ENCODE data around the gene CINP. TPM values are rescaled to one million over a fixed set of nuclear protein-coding genes. Genes with fewer than 3 reads are reported as not detected.
"Not testable (repeated sequence)": the region's sequence is repeated elsewhere in the genome, so short reads cannot be mapped to it uniquely, and the experiment has no call there.

Gene CINP
- total RNA-seq, 1 donor from 2014 or later = 33.4 TPM

- DNase-seq = no peak
- peaks cover 32% of the 10 kb centered on the region for H3K4me1 ChIP-seq
- H3K27ac ChIP-seq (replicated peaks) = no peak overlapping the region
- intact Hi-C loops (cut with micrococcal nuclease) = no loop called here
- H3K36me3 ChIP-seq = peaks cover 87% of the 10 kb centered on the region
- H3K9me3 ChIP-seq (replicated peaks) = no peaks in the 10 kb centered on the region
- no peaks in the 10 kb centered on the region for H3K27me3 ChIP-seq (ENCODE audit: low read depth)
- TF ChIP-seq, protein P1, sequence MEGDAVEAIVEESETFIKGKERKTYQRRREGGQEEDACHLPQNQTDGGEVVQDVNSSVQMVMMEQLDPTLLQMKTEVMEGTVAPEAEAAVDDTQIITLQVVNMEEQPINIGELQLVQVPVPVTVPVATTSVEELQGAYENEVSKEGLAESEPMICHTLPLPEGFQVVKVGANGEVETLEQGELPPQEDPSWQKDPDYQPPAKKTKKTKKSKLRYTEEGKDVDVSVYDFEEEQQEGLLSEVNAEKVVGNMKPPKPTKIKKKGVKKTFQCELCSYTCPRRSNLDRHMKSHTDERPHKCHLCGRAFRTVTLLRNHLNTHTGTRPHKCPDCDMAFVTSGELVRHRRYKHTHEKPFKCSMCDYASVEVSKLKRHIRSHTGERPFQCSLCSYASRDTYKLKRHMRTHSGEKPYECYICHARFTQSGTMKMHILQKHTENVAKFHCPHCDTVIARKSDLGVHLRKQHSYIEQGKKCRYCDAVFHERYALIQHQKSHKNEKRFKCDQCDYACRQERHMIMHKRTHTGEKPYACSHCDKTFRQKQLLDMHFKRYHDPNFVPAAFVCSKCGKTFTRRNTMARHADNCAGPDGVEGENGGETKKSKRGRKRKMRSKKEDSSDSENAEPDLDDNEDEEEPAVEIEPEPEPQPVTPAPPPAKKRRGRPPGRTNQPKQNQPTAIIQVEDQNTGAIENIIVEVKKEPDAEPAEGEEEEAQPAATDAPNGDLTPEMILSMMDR (IDR thresholded peaks at IDR 0.05; ENCODE audit: borderline replicate concordance) = no peak
- H3K4me3 ChIP-seq = no peak overlapping the region
Observed at GRCh38 chr14:102356280-102356679, 6.4 kb downstream of the CINP start.

GRCh38 chr14:102353126-102353619, 9.5 kb downstream of the CINP start:
- Histone ChIP-seq H3K4me1 (peaks cover 31% of the 10 kb centered on the region), H3K9me3 (replicated peaks) (no peaks in the 10 kb centered on the region), H3K27ac (replicated peaks) (no peak overlapping the region), H3K4me3 (no peak overlapping the region), H3K27me3 (ENCODE audit: low read depth) (no peaks in the 10 kb centered on the region), H3K36me3 (peaks cover 85% of the 10 kb centered on the region)
- no peak for DNase-seq
- TF ChIP-seq, protein P1 (IDR thresholded peaks at IDR 0.05; ENCODE audit: borderline replicate concordance) = no peak
- intact Hi-C loops (cut with micrococcal nuclease) = no loop called here

GRCh38 chr14:102352213-102352612, 10.5 kb downstream of the CINP start:
- Histone ChIP-seq H3K36me3 (peaks cover 85% of the 10 kb centered on the region), H3K4me3 (peak overlapping the region; percentile 17), H3K4me1 (peaks cover 31% of the 10 kb centered on the region), H3K27ac (replicated peaks) (peak overlapping the region; percentile 81), H3K27me3 (ENCODE audit: low read depth) (no peaks in the 10 kb centered on the region), H3K9me3 (replicated peaks) (no peaks in the 10 kb centered on the region)
- TF ChIP-seq, protein P1 (IDR thresholded peaks at IDR 0.05; ENCODE audit: borderline replicate concordance) = no peak
- intact Hi-C loops (cut with micrococcal nuclease) = no loop called here
- DNase-seq = no peak

DNA sequence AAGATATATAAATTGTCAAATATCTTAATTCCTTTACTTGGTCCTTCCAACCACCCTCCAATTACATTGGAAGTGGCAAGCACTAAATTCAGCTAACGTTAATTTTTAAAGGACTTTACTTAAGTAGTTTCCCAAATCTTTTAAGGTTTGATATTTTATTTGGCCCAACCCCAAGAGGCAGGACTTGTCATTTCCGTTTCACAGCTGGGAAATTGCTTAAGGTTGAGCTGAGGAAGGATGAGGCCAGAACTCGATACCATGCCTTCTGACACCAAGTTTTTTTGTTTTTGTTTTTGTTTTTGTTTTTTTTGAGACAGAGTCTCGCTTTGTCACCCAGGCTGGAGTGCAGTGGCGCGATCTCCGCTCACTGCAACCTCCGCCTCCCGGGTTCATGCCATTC, 11.1 kb downstream of the CINP start:
- H3K9me3 ChIP-seq (replicated peaks); H3K27me3 ChIP-seq (ENCODE audit: low read depth); intact Hi-C loops (cut with micrococcal nuclease); DNase-seq: not testable (repeated sequence)
- Histone ChIP-seq H3K36me3 (peaks cover 85% of the 10 kb centered on the region), H3K27ac (replicated peaks) (peak overlapping the region; percentile 81), H3K4me1 (peaks cover 31% of the 10 kb centered on the region), H3K4me3 (peak overlapping the region; percentile 17)

DNA sequence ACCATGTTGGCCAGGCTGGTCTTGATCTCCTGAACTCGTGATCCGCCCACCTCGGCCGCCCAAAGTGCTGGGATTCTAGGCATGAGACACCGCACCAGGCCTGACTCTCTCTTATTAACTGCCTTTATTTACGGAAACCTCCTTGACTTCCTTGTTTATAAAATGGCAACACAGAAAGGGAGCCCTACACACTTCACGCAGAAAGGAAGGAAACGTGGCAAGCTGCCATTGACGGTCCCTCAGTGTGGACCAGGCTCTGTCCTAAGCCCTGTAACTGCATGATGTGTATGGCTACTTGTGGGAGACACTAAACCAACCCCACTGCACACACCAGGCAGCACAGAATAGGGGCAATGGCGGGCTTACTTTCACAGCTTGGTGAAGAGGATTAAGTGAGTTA, 11.7 kb downstream of the CINP start:
- TF ChIP-seq, protein P1 (IDR thresholded peaks at IDR 0.05; ENCODE audit: borderline replicate concordance) = no peak
- intact Hi-C loops (cut with micrococcal nuclease) = no loop called here
- Histone ChIP-seq H3K9me3 (replicated peaks) (no peaks in the 10 kb centered on the region), H3K27ac (replicated peaks) (peak overlapping the region; percentile 81), H3K36me3 (peaks cover 85% of the 10 kb centered on the region), H3K4me1 (peaks cover 31% of the 10 kb centered on the region), H3K4me3 (peak overlapping the region; percentile 17), H3K27me3 (ENCODE audit: low read depth) (no peaks in the 10 kb centered on the region)
- peak; percentile 30 for DNase-seq

DNA sequence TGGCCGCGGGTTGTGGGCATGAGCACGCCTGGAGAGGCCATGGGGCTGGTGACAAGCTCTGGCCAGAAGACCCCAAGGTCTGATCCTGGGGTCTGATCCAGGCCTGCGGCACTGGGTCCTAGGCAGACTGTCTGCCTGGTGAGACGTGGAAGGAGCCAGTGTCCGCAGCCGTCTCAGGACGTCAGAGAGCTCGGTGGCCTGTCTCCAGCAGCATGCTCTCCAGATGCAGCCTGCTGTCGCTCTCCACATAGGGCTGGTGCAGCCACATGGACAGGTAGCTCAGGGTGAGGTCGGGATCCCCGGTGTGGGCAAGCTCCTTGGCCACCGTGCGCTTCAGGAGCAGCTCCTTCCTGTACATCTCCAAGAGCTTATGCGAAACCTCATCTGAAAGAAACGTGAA, 14.3 kb downstream of the CINP start:
- TF ChIP-seq, protein P1 (IDR thresholded peaks at IDR 0.05; ENCODE audit: borderline replicate concordance) = no peak
- H3K36me3 ChIP-seq = peaks cover 85% of the 10 kb centered on the region

More for the DNA sequence above, 14.3 kb downstream of the CINP start:
- H3K27me3 ChIP-seq (ENCODE audit: low read depth) = no peaks in the 10 kb centered on the region
- no peak overlapping the region for H3K27ac ChIP-seq (replicated peaks)
- peaks cover 31% of the 10 kb centered on the region for H3K4me1 ChIP-seq
- no peaks in the 10 kb centered on the region for H3K9me3 ChIP-seq (replicated peaks)
- DNase-seq = no peak
- intact Hi-C loops (cut with micrococcal nuclease) = no loop called here
- H3K4me3 ChIP-seq = no peak overlapping the region
